ENCODE measurements around the gene TNS4. TPM values are rescaled to one million over a fixed set of nuclear protein-coding genes. Genes with fewer than 3 reads are reported as not detected.

Gene TNS4
- total RNA-seq, 2 experiments from 2014 or later, result 4.7 to 5.9 TPM

DNA sequence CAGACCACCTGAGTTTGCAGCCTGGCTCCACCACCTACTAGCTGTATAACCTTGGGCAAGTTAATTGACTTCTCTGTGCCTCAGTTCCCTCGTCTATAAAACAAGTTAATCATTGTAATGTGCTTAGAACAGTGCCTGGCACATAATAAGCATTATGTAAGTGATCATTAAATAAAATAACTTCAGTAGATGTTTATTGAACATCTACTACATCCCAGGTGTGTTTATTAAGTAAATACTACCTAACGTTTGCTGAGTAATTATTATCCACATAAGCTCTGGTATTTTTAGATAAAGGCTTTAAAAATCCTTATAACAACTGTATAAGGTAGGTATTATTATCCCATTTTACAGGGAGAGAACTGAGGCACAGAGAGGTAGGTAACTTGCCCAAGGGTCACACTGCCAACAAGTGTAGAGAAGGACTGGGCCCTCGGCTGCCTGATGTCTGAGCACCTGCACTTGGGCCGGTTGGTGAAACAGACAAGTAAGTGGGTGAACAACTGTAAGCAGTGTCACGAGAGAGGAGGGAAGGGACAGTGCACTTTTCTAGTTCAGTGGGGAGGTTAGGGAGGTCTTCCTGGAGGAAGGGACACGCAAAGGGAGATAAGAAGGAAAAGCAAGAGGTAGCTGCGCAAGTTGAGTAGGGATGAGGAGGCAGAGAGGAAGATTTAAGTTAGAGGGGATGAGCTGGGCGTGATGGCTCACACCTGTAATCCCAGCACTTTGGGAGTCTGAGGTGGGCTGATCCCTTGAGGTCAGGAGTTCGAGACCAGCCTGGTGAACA, 4.6 kb downstream of the TNS4 start:
- H3K9me3 Mint-ChIP-seq, result no peaks in the 10 kb centered on the region
- no peak overlapping the region for H3K4me3 Mint-ChIP-seq
- no peak for DNase-seq
- CTCF ChIA-PET, result interaction anchor here (0.8 to 2.1 kb wide), 3 partner anchors 9 to 37 kb away, joined by 3 to 11 read pairs (median 4); no protein-coding TSS in a partner anchor
- intact Hi-C loops (cut with micrococcal nuclease), result no loop called here
- no peaks in the 10 kb centered on the region for H3K27me3 Mint-ChIP-seq (ENCODE audit: low read depth)
- peaks cover under 1% of the 10 kb centered on the region for H3K4me1 Mint-ChIP-seq (ENCODE audit: low read depth)
- H3K27ac Mint-ChIP-seq, result no peak overlapping the region
- no peaks in the 10 kb centered on the region for H3K36me3 Mint-ChIP-seq (ENCODE audit: low read depth)

DNA sequence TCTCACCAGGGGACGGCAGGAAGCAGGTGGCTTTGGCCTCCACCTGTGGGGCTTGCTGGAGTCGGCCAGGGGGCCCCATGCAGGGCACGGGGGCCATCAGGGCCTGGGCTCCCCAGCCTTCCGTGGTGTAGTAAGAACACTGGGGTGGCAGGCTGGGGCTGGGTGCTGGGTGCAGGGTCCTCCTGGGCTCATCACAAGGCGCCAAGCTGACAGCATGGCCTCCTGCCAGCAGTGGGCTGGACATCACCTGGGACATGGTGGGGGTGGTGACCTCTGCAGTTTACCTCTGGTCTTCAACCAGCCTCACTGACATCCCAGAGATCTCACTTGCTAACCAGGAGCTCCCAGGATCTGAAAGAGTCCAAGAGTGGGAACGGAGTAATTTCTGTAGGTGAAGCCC, 5.3 kb downstream of the TNS4 start:
- Mint-ChIP-seq H3K4me3 (no peak overlapping the region), H3K27me3 (ENCODE audit: low read depth) (no peaks in the 10 kb centered on the region), H3K9me3 (no peaks in the 10 kb centered on the region), H3K36me3 (ENCODE audit: low read depth) (no peaks in the 10 kb centered on the region), H3K4me1 (ENCODE audit: low read depth) (peaks cover 6% of the 10 kb centered on the region), H3K27ac (no peak overlapping the region)
- CTCF ChIA-PET, result interaction anchor here (1.4 kb wide), 1 partner anchor 8 kb away, joined by 4 read pairs; no protein-coding TSS in a partner anchor
- intact Hi-C loops (cut with micrococcal nuclease), result no loop called here
- DNase-seq, result no peak

DNA sequence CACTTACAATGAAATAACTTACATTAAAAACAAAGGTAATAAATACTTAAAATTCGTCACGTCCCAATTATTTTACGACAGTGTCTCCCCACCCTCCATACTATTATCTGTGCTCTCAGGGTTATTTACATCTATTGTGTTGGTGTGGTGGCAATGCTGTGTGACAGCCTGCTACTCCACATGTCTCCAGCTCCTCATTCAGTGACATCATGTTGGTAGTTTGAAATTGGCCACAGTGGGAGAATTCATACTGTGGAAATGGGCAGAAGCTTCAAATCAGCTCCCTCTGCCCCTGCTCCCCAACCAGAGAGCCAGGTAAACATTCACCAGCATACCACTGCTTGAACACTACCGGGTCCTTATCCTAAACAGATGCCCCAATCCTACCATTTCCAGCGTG, 6.3 kb downstream of the TNS4 start:
- peaks cover 16% of the 10 kb centered on the region for H3K4me1 Mint-ChIP-seq (ENCODE audit: low read depth)
- no peak overlapping the region for H3K27ac Mint-ChIP-seq
- no peaks in the 10 kb centered on the region for H3K9me3 Mint-ChIP-seq
- CTCF ChIA-PET, result interaction anchor here (2.0 kb wide), 1 partner anchor 22 kb away, joined by 7 read pairs; no protein-coding TSS in a partner anchor
- DNase-seq, result no peak
- H3K36me3 Mint-ChIP-seq (ENCODE audit: low read depth), result no peaks in the 10 kb centered on the region
- no peaks in the 10 kb centered on the region for H3K27me3 Mint-ChIP-seq (ENCODE audit: low read depth)
- intact Hi-C loops (cut with micrococcal nuclease), result no loop called here
- no peak overlapping the region for H3K4me3 Mint-ChIP-seq

DNA sequence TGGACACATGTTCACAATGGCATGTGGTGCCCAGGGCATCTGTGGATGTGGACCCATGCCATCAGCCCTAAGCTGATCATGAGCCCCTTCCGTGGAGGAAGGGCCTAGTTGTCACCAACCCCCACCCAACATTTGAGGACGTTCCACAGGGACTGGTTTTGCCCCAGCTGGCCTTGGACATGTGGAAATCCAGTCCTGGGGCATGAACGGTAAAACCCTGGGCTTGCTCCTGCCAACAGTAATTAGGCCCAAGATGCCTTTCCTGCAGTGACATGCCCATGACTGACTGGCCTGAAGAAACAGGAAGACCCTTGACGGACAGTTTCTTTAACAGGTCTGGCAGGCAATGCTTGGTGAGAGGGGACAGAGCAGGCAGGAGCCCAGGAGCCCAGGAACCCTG, 7.7 kb downstream of the TNS4 start:
- Mint-ChIP-seq H3K9me3 (no peaks in the 10 kb centered on the region), H3K27me3 (ENCODE audit: low read depth) (no peaks in the 10 kb centered on the region), H3K27ac (no peak overlapping the region), H3K36me3 (ENCODE audit: low read depth) (no peaks in the 10 kb centered on the region), H3K4me1 (ENCODE audit: low read depth) (peaks cover 29% of the 10 kb centered on the region), H3K4me3 (no peak overlapping the region)
- CTCF ChIA-PET, result interaction anchor here (0.8 to 2.0 kb wide), 4 partner anchors 10 to 177 kb away, joined by 3 to 7 read pairs (median 3); no protein-coding TSS in a partner anchor
- DNase-seq, result no peak
- intact Hi-C loops (cut with micrococcal nuclease), result no loop called here

DNA sequence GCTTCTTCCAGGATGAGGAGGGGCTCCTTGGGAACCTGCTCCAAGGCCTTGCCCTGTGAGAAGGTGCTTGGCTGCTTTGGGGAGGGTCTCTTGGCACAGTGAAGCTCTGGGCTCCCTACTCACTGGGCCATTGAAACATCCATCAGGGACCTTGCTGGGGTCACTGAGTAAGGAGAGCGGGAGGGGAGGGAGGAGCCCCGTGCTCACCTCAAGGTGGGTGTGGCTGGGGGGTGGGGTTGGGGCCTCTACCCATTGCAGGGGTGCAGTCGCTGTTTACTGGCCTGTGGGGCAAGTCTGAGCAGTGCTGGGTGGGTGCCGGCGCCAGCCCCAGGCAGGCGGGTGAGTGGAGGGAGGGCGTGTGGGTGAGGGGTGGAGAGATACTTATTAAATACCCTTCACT, 9.9 kb downstream of the TNS4 start:
- Mint-ChIP-seq H3K36me3 (ENCODE audit: low read depth) (no peaks in the 10 kb centered on the region), H3K4me3 (no peak overlapping the region), H3K9me3 (no peaks in the 10 kb centered on the region), H3K27me3 (ENCODE audit: low read depth) (no peaks in the 10 kb centered on the region), H3K4me1 (ENCODE audit: low read depth) (peaks cover 39% of the 10 kb centered on the region), H3K27ac (no peak overlapping the region)
- CTCF ChIA-PET, result interaction anchor here (1.9 kb wide), 1 partner anchor 41 kb away, joined by 5 read pairs; no protein-coding TSS in a partner anchor
- intact Hi-C loops (cut with micrococcal nuclease), result loop anchor here (2.0 kb wide), 1 partner anchor 25 kb away; no protein-coding TSS in a partner anchor
- DNase-seq, result no peak

DNA sequence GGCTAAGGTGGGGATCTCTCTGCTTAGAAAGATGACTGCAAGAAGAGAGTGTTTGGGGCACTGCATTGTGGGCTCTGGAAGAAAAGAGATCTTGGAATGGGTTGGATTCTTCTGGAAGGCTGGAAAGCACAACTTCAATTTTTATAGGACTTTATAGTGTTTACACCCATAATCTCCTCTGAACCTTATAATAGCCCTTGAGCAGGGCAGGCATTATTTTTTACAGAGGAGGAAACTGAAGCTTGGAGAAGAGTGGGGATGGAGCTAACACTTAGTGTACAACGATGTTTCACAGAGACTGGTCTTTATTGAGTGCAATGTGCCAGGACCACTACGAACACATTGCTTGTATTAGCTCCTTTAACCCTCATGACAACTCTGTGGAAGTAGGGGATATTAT, 10.4 kb downstream of the TNS4 start:
- DNase-seq, result no peak
- Mint-ChIP-seq H3K4me1 (ENCODE audit: low read depth) (peaks cover 44% of the 10 kb centered on the region), H3K4me3 (no peak overlapping the region), H3K9me3 (no peaks in the 10 kb centered on the region), H3K27me3 (ENCODE audit: low read depth) (no peaks in the 10 kb centered on the region), H3K36me3 (ENCODE audit: low read depth) (no peaks in the 10 kb centered on the region), H3K27ac (peak overlapping the region; percentile 21)
- CTCF ChIA-PET, result interaction anchor here (1.9 to 2.1 kb wide), 2 partner anchors 14 to 41 kb away, joined by 5 to 9 read pairs; no protein-coding TSS in a partner anchor
- intact Hi-C loops (cut with micrococcal nuclease), result loop anchor here (2.0 kb wide), 1 partner anchor 26 kb away; no protein-coding TSS in a partner anchor

DNA sequence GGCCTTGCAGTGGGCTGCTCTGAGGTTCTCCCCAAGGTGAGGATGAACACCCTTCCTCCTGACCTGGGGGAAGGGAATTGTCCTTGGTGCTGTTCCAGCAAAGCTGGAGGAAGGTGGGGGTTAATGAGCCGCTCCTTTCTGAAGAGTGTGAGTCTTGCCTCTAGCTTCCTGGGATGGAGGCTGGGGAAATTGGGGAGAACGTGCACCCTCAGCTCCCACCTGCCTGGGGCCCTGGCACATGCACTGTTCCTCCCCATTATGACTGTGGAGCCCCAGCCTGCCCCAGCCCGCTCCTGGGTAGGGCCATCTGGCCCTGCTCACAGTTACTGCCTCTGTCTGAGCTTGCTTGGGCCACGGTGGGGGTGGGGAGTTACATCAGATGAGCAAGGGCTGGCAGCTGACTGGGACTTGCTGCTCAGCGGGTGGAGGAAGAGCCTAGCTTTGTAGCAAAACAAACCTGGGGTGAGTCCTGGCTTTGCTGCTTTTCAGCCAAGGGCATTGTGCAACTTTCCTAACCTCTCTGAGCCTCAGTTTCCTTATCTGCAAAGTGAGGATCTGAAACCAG, 11.1 kb downstream of the TNS4 start:
- Mint-ChIP-seq H3K4me1 (ENCODE audit: low read depth) (peaks cover 50% of the 10 kb centered on the region), H3K4me3 (no peak overlapping the region)

DNA sequence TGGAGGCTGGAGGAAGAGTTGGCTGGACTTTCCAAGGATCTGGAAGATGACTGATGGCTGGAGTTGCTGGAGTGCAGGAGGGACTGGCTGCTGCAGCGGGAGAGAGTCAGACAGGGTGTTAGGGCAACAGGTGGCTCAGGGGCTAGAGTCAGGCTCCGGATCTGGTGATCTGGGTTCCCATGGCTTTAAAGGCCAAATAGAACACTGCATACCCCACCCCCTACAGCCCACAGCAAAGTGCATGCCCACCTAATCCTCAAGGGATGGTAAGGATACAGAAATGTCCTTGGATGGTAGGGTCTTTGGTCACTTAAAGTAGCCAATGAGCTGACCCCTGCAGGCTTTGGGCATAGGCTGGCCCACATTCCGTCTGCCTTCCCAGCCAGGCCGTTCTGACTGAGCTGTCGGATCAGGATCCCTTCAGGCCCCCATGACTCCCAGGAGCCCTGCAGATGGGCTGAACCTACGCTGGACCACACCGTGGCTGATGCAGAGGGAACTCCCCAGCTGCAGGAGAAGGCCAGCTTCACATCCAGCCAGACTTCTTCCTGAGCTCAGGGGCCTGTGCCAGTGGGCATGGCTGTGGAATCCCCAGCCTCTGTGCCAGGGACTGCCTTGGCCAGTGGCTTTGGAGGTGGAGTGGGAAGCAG, 13.9 kb downstream of the TNS4 start:
- peaks cover 68% of the 10 kb centered on the region for H3K4me1 Mint-ChIP-seq (ENCODE audit: low read depth)
- H3K27ac Mint-ChIP-seq, result no peak overlapping the region
- H3K27me3 Mint-ChIP-seq (ENCODE audit: low read depth), result no peaks in the 10 kb centered on the region
- no peak overlapping the region for H3K4me3 Mint-ChIP-seq
- intact Hi-C loops (cut with micrococcal nuclease), result no loop called here
- no peaks in the 10 kb centered on the region for H3K9me3 Mint-ChIP-seq
- no peak for DNase-seq
- CTCF ChIA-PET, result interaction anchor here (0.9 to 1.6 kb wide), 2 partner anchors 9 to 46 kb away, joined by 3 to 4 read pairs; no protein-coding TSS in a partner anchor
- H3K36me3 Mint-ChIP-seq (ENCODE audit: low read depth), result no peaks in the 10 kb centered on the region

More for the DNA sequence above, 11.1 kb downstream of the TNS4 start:
- Mint-ChIP-seq H3K36me3 (ENCODE audit: low read depth) (no peaks in the 10 kb centered on the region), H3K9me3 (no peaks in the 10 kb centered on the region), H3K27me3 (ENCODE audit: low read depth) (no peaks in the 10 kb centered on the region), H3K27ac (peak overlapping the region; percentile 21)
- CTCF ChIA-PET, result interaction anchor here (1.0 to 2.1 kb wide), 3 partner anchors 8 to 42 kb away, joined by 3 to 9 read pairs (median 5); no protein-coding TSS in a partner anchor
- DNase-seq, result peak; percentile 71
- intact Hi-C loops (cut with micrococcal nuclease), result loop anchor here (2.0 kb wide), 1 partner anchor 26 kb away; no protein-coding TSS in a partner anchor

DNA sequence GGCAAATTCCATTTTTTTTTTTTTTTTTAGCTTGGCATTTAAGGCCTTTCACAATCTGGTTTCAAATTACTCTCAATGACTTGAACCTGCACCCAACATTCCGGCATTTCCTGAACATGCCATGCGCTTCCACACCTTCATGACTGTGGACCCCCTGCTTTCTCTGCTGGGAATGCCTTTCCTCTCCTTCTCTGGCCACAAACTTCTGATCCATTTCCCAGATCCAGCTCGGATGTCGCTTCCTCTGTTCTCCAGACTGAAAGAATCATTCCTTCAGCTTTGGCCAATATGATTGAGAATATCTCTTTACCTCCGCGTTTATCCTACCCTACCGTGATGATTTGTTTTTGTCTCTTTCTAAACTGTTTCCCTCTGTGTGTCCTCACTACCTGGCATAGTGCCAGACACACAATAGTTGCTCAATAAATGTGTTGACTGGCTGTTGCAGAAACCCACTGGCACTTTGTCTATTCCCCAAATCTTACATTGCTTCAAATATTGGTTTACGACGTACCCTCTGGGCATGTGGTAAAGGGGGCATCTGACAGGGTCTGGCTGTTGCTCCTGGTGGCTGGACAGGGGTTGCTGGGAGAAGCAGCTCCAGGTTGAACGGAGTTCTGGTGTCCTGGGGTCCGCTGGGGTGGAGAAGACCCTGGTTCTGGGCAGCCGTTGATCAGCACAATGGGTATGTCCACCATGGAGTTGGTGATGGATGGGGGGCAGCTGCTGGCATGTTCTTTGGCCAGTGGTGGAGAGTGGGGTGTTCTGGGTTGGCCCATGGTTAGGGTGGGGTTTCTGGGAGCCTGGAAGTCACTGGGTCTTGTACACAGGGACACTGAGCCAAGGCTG, 14.7 kb downstream of the TNS4 start:
- no peak overlapping the region for H3K4me3 Mint-ChIP-seq
- peak; percentile 25 for DNase-seq
- peaks cover 74% of the 10 kb centered on the region for H3K4me1 Mint-ChIP-seq (ENCODE audit: low read depth)
- H3K36me3 Mint-ChIP-seq (ENCODE audit: low read depth), result no peaks in the 10 kb centered on the region
- intact Hi-C loops (cut with micrococcal nuclease), result no loop called here
- peak overlapping the region; percentile 60 for H3K27ac Mint-ChIP-seq
- no peaks in the 10 kb centered on the region for H3K27me3 Mint-ChIP-seq (ENCODE audit: low read depth)
- CTCF ChIA-PET, result interaction anchor here (0.6 to 1.6 kb wide), 4 partner anchors 10 to 262 kb away, joined by 3 to 4 read pairs (median 3); no protein-coding TSS in a partner anchor
- H3K9me3 Mint-ChIP-seq, result no peaks in the 10 kb centered on the region

DNA sequence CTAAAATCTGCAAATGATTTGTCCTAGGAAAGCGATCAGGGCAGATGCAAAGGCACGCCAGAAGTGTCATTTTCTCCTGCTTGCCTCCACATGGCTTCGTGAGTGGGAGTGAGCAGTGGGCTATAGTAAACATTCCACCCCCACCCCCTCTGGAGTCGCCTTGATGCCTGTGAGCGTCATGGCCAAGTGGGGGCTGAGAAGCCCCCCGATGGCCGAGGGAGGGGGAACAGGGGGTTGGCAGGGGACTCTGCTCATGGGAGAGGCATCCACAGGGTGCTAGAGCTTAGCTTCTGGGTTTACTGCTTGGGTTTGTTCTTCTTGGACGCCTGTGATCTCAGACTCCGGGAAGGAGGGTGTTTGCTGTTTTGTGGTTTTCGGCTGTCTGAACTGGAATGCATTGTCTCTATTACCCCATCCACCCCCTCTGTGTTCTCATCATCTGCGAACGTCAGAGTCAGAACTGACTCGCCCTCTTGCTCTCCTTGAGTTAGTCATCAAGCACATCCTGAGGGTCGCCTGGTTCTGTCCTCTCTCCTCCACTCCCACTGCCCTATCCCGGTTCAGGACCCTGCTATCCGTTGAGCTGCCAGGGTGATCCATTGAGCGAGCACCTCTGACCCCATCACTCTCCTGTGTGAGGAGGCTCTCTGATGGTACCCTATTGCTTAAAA, 15.4 kb downstream of the TNS4 start:
- Mint-ChIP-seq H3K4me3 (no peak overlapping the region), H3K27me3 (ENCODE audit: low read depth) (no peaks in the 10 kb centered on the region), H3K9me3 (no peaks in the 10 kb centered on the region), H3K36me3 (ENCODE audit: low read depth) (no peaks in the 10 kb centered on the region), H3K4me1 (ENCODE audit: low read depth) (peaks cover 76% of the 10 kb centered on the region), H3K27ac (peak overlapping the region; percentile 60)
- intact Hi-C loops (cut with micrococcal nuclease), result no loop called here
- peak; percentile 81 for DNase-seq
- CTCF ChIA-PET, result interaction anchor here (0.6 to 1.6 kb wide), 4 partner anchors 9 to 261 kb away, joined by 3 to 4 read pairs (median 3); no protein-coding TSS in a partner anchor

DNA sequence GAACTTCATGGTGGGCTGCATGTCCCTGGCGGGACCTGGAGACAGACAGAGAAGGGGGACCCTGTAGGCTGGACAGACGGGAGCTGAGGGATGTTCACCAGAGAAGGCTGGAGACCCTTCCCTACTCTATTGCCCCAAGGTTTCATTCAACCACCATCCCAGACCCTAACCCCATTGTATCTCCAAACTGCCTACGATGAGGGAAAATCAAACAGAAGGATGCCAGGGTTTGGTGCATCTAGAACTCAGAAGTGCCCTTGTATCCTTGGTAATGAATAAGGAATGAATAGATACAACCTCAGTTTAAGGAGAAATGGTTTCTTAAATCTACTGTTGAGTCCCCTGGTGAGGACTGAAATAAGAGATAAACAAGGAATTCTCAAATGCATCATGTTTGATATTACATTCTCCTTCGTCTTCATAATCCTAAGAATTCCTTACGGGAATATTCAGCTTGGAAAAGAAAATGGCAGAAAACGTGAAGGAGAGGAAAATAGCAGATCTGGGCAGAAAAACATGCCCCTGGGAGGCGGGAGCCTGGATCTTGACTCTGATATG, 16.4 kb downstream of the TNS4 start:
- no peaks in the 10 kb centered on the region for H3K9me3 Mint-ChIP-seq
- CTCF ChIA-PET, result interaction anchor here (1.1 to 1.4 kb wide), 2 partner anchors 33 to 47 kb away, joined by 3 to 4 read pairs; no protein-coding TSS in a partner anchor
- intact Hi-C loops (cut with micrococcal nuclease), result no loop called here
- no peak for DNase-seq
- H3K36me3 Mint-ChIP-seq (ENCODE audit: low read depth), result no peaks in the 10 kb centered on the region
- H3K4me3 Mint-ChIP-seq, result no peak overlapping the region
- H3K4me1 Mint-ChIP-seq (ENCODE audit: low read depth), result peaks cover 76% of the 10 kb centered on the region
- no peaks in the 10 kb centered on the region for H3K27me3 Mint-ChIP-seq (ENCODE audit: low read depth)
- H3K27ac Mint-ChIP-seq, result peak overlapping the region; percentile 60
